ENCODE data around the gene ZBTB7C. TPM values are rescaled to one million over a fixed set of nuclear protein-coding genes. Genes with fewer than 3 reads are reported as not detected.

The ZBTB7C gene
- total RNA-seq, 1 donor from 2014 or later, result 0.15 TPM

- no peaks in the 10 kb centered on the region for H3K79me2 ChIP-seq (ENCODE audit: low read depth)
- no peak overlapping the region for H3K9ac ChIP-seq
- no peaks in the 10 kb centered on the region for H3K27me3 ChIP-seq
- Mint-ChIP-seq H3K27me3 (ENCODE audit: insufficient read depth, low read depth) (no peaks in the 10 kb centered on the region), H3K4me1 (no peaks in the 10 kb centered on the region), H3K4me3 (no peak overlapping the region), H3K9me3 (peaks cover 8% of the 10 kb centered on the region), H3K36me3 (no peaks in the 10 kb centered on the region), H3K27ac (no peak overlapping the region)
- no peak overlapping the region for H2AFZ ChIP-seq (replicated peaks)
- no peak for TF ChIP-seq EZH2phosphoT487 (IDR thresholded peaks at IDR 0.05)
- TF ChIP-seq EZH2 (IDR thresholded peaks at IDR 0.05), result no peak
- TF ChIP-seq CTCF (IDR thresholded peaks at IDR 0.05), result no peak
- H3K9me3 ChIP-seq (ENCODE audit: low read depth), result no peaks in the 10 kb centered on the region
- H4K20me1 ChIP-seq (ENCODE audit: low read depth), result no peaks in the 10 kb centered on the region
- no peaks in the 10 kb centered on the region for H3K4me1 ChIP-seq
- DNase-seq (ENCODE audit: low spot score), result no peak
- no peak overlapping the region for H3K4me2 ChIP-seq
- H3F3A ChIP-seq (ENCODE audit: low read depth), result no peaks in the 10 kb centered on the region
- H3K36me3 ChIP-seq, result no peaks in the 10 kb centered on the region
- H3K27ac ChIP-seq, result no peak overlapping the region
- no peak overlapping the region for H3K4me3 ChIP-seq
Observed at GRCh38 chr18:48254077-48254602, 155.0 kb downstream of the ZBTB7C start.

- H3K4me2 ChIP-seq, result no peak overlapping the region
- no peaks in the 10 kb centered on the region for H3K36me3 Mint-ChIP-seq
- no peaks in the 10 kb centered on the region for H3K4me1 ChIP-seq
- H3K4me3 Mint-ChIP-seq, result no peak overlapping the region
- no peaks in the 10 kb centered on the region for H3F3A ChIP-seq (ENCODE audit: low read depth)
- peaks cover 4% of the 10 kb centered on the region for H3K9me3 Mint-ChIP-seq
- no peak overlapping the region for H3K27ac Mint-ChIP-seq
- H3K4me1 Mint-ChIP-seq, result no peaks in the 10 kb centered on the region
- H3K79me2 ChIP-seq (ENCODE audit: low read depth), result no peaks in the 10 kb centered on the region
- TF ChIP-seq CTCF (IDR thresholded peaks at IDR 0.05) (no peak), EZH2 (IDR thresholded peaks at IDR 0.05) (no peak), EZH2phosphoT487 (IDR thresholded peaks at IDR 0.05) (no peak)
- H2AFZ ChIP-seq (replicated peaks), result no peak overlapping the region
- H3K9ac ChIP-seq, result no peak overlapping the region
- no peaks in the 10 kb centered on the region for H3K27me3 Mint-ChIP-seq (ENCODE audit: insufficient read depth, low read depth)
- no peak overlapping the region for H3K27ac ChIP-seq
- no peak overlapping the region for H3K4me3 ChIP-seq
- no peaks in the 10 kb centered on the region for H4K20me1 ChIP-seq (ENCODE audit: low read depth)
- no peak for DNase-seq (ENCODE audit: low spot score)
- H3K27me3 ChIP-seq, result no peaks in the 10 kb centered on the region
- H3K9me3 ChIP-seq (ENCODE audit: low read depth), result no peaks in the 10 kb centered on the region
- H3K36me3 ChIP-seq, result no peaks in the 10 kb centered on the region
Observed at GRCh38 chr18:48252525-48252924, 156.7 kb downstream of the ZBTB7C start.

GRCh38 chr18:48250918-48251317, 158.3 kb downstream of the ZBTB7C start:
- H3K4me3 Mint-ChIP-seq, result no peak overlapping the region
- H3F3A ChIP-seq (ENCODE audit: low read depth), result no peaks in the 10 kb centered on the region
- no peaks in the 10 kb centered on the region for H3K27me3 ChIP-seq
- DNase-seq (ENCODE audit: low spot score), result no peak
- no peaks in the 10 kb centered on the region for H3K4me1 Mint-ChIP-seq
- H3K36me3 ChIP-seq, result no peaks in the 10 kb centered on the region
- no peak overlapping the region for H3K27ac ChIP-seq
- no peak overlapping the region for H3K9ac ChIP-seq
- no peaks in the 10 kb centered on the region for H3K79me2 ChIP-seq (ENCODE audit: low read depth)
- no peak overlapping the region for H3K27ac Mint-ChIP-seq
- no peak overlapping the region for H2AFZ ChIP-seq (replicated peaks)
- no peak overlapping the region for H3K4me2 ChIP-seq
- no peak for TF ChIP-seq EZH2phosphoT487 (IDR thresholded peaks at IDR 0.05)
- TF ChIP-seq CTCF (IDR thresholded peaks at IDR 0.05), result no peak
- TF ChIP-seq EZH2 (IDR thresholded peaks at IDR 0.05), result no peak
- no peaks in the 10 kb centered on the region for H3K9me3 ChIP-seq (ENCODE audit: low read depth)
- no peaks in the 10 kb centered on the region for H3K9me3 Mint-ChIP-seq
- H3K36me3 Mint-ChIP-seq, result no peaks in the 10 kb centered on the region
- H4K20me1 ChIP-seq (ENCODE audit: low read depth), result no peaks in the 10 kb centered on the region
- H3K27me3 Mint-ChIP-seq (ENCODE audit: insufficient read depth, low read depth), result no peaks in the 10 kb centered on the region
- H3K4me3 ChIP-seq, result no peak overlapping the region
- no peaks in the 10 kb centered on the region for H3K4me1 ChIP-seq
